Spleen (tissue), 11 donors: ENCODE results near the gene ZIC5. TPM values are rescaled to one million over a fixed set of nuclear protein-coding genes. Genes with fewer than 3 reads are reported as not detected.

ENCODE experiments used
- DNase-seq: peaks from one replicate; pipeline ENCODE4 v3.0.0-alpha.2; 2020
- H3K27ac ChIP-seq, 8 donors: fragments of 200-600 bp; sonication (generic) in 7 of 8; 1 replicate in 4 of 8; 2 replicates in 4 of 8; pipeline versions ENCODE4 v1.5.0 to v1.8.0; 2016 to 2021; ENCODE audit warnings: inconsistent platforms in 4 of 8, mild to moderate bottlenecking in 4 of 8, moderate library complexity in 1 of 8
- H3K27me3 ChIP-seq, 7 donors: fragments of 200-600 bp; sonication (generic) in 6 of 7; replicated peaks in 1 of 7; 1 replicate in 4 of 7; 2 replicates in 3 of 7; pipeline versions ENCODE4 v1.5.0 to v1.8.0; 2016 to 2021; ENCODE audit warnings: inconsistent platforms in 3 of 7, mild to moderate bottlenecking in 1 of 7
- H3K36me3 ChIP-seq, 6 donors: fragments of 200-600 bp; sonication (generic) in 5 of 6; 1 replicate in 4 of 6; 2 replicates in 2 of 6; pipeline versions ENCODE4 v1.5.0 to v1.8.0; 2016 to 2021; ENCODE audit warnings: inconsistent platforms in 2 of 6
- H3K4me1 ChIP-seq, 6 donors: fragments of 200-600 bp; sonication (generic) in 5 of 6; 1 replicate in 3 of 6; 2 replicates in 3 of 6; pipeline versions ENCODE4 v1.5.0 to v1.8.0; 2016 to 2021; ENCODE audit warnings: inconsistent platforms in 3 of 6
- H3K4me3 ChIP-seq, 8 donors: fragments of 200-600 bp; sonication (generic) in 7 of 8; 1 replicate in 4 of 8; 2 replicates in 4 of 8; pipeline versions ENCODE4 v1.5.0 to v1.8.0; 2016 to 2021; ENCODE audit warnings: inconsistent platforms in 4 of 8, mild to moderate bottlenecking in 4 of 8, moderate library complexity in 2 of 8
- H3K9me3 ChIP-seq, 8 donors: fragments of 200-600 bp; sonication (generic) in 7 of 8; 1 replicate in 4 of 8; 2 replicates in 4 of 8; pipeline versions ENCODE4 v1.5.0 to v1.8.0; 2016 to 2021; ENCODE audit warnings: inconsistent platforms in 4 of 8
- POLR2A ChIP-seq, 3 donors: fragments of 450-650 bp; IDR thresholded peaks; one replicate each; pipeline ENCODE4 v1.5.1; 2017; ENCODE audit warnings: antibody characterized with exemption in 3 of 3, mild to moderate bottlenecking in 1 of 3
- POLR2AphosphoS5 ChIP-seq, 3 donors: sonication (generic); formaldehyde crosslinking; IDR thresholded peaks; one replicate each; pipeline ENCODE4 v1.5.1; 2017; ENCODE audit warnings: antibody characterized with exemption in 3 of 3
- WGBS, 5 donors: extraction: QIAGEN DNeasy Blood & Tissue Kit in 3 of 5; methylation state at CpG; one replicate each; pipeline versions ENCODE4 v1.1.5 to v1.1.7; 2013 to 2018; 5-methylcytosine and 5-hydroxymethylcytosine counted together
- intact Hi-C: fragments of 100-400 bp; cut with DNase I; formaldehyde crosslinking; loops from one replicate; pipeline ENCODE4 v1.15.0; 2023; ENCODE audit warnings: low total_unique reads
- polyA plus RNA-seq, 3 donors: library from polyadenylated mRNA; stranded (reverse); fragments of 200-250 nt; gene quantifications; one replicate each; pipeline ENCODE4 v1.2.1, GENCODE V29; 2013
- total RNA-seq, 7 donors: library from RNA; depleted of rRNA in 3 of 7; stranded (reverse); fragments of >200 nt in 3 of 7; fragmentation: NEBNext Ultra II Directional in 4 of 7; extraction: Animal tissue kit (Norgen Biotek cat#: 25700) in 4 of 7; gene quantifications; one replicate each; pipeline versions ENCODE4 v1.1.0 to v1.2.1, GENCODE V29; 2016 to 2021
- TF ChIP-seq, protein P1 (sequence below), 11 experiments: fragments of 200-600 bp in 7 of 11; fragments of 450-650 bp in 4 of 11; sonication (generic) in 4 of 11; IDR thresholded peaks in 8 of 11; conservative IDR thresholded peaks in 3 of 11; 1 replicate in 7 of 11; 2 replicates in 4 of 11; pipeline versions ENCODE4 v1.4.0 to v1.8.0; 2016 to 2021; ENCODE audit warnings: antibody characterized with exemption in 11 of 11, inconsistent platforms in 4 of 11, mild to moderate bottlenecking in 1 of 11
- donor health status: healthy with polysubstance abuse.
- donor health status: DM: no; HTN: no; CAD: no; lungs with moderate emphysema.
- donor health status: DM: no; HTN: no; CAD: no.
- donor health status: Bipolar disorder and iron deficiency.
- donor health status: healthy.
- donor health status: DM: no; HTN: no; CAD: no.
- donor health status: DM: yes; HTN: yes; CAD: no.

ZIC5 gene
- total and polyA plus RNA-seq, 10 donors: not detected

DNA sequence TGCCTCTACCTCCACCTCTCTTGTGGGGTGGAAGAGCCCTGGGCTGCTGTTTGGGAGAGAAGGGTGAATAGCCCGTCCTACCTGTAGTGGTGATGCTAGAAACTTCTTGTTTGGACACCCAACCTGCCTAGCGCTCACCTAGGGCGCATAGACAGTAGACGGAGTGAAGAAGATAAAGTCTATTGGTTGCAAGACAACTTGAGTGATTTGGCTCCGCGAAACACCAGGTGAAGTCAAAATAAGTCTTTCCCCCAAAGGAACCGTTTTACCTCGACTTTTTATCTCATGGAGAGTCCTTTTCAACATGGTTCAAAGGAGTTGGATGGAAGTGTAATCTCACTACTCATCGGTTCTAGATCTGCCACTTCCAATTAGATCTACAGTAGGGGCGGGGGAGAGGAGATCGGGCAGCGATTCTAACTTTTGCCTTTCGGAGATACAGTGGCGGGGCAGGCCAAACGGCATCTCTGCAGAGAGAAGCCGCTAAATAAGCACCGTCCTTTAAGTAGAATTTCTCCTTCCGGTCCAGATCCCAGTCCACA, 694 bp upstream of the ZIC5 start:
- H3K36me3 ChIP-seq: no peaks in the 10 kb centered on the region
- no peak overlapping the region for H3K27ac ChIP-seq
- TF ChIP-seq POLR2A (IDR thresholded peaks at IDR 0.05): no peak
- no peak for TF ChIP-seq POLR2AphosphoS5 (IDR thresholded peaks at IDR 0.05)
- TF ChIP-seq, protein P1, sequence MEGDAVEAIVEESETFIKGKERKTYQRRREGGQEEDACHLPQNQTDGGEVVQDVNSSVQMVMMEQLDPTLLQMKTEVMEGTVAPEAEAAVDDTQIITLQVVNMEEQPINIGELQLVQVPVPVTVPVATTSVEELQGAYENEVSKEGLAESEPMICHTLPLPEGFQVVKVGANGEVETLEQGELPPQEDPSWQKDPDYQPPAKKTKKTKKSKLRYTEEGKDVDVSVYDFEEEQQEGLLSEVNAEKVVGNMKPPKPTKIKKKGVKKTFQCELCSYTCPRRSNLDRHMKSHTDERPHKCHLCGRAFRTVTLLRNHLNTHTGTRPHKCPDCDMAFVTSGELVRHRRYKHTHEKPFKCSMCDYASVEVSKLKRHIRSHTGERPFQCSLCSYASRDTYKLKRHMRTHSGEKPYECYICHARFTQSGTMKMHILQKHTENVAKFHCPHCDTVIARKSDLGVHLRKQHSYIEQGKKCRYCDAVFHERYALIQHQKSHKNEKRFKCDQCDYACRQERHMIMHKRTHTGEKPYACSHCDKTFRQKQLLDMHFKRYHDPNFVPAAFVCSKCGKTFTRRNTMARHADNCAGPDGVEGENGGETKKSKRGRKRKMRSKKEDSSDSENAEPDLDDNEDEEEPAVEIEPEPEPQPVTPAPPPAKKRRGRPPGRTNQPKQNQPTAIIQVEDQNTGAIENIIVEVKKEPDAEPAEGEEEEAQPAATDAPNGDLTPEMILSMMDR (IDR thresholded peaks at IDR 0.05 in 8 of 11, conservative IDR thresholded peaks at IDR 0.05 in 3 of 11): no peak
- intact Hi-C loops: no loop called here
- H3K4me1 ChIP-seq: peaks cover 25 to 40% (median 36%) of the 10 kb centered on the region in 6 donors
- peaks cover 0 to 58% (median 0%) of the 10 kb centered on the region in 8 donors for H3K9me3 ChIP-seq
- H3K4me3 ChIP-seq: peak overlapping the region in 1 of 8 donors; percentile 66
- peaks cover 51 to 100% (median 97%) of the 10 kb centered on the region in 7 donors for H3K27me3 ChIP-seq
- no peak for DNase-seq
- 10 to 17% (median 15%) methylated on average over 18 of the region's 18 CpGs for WGBS, 5 donors

DNA sequence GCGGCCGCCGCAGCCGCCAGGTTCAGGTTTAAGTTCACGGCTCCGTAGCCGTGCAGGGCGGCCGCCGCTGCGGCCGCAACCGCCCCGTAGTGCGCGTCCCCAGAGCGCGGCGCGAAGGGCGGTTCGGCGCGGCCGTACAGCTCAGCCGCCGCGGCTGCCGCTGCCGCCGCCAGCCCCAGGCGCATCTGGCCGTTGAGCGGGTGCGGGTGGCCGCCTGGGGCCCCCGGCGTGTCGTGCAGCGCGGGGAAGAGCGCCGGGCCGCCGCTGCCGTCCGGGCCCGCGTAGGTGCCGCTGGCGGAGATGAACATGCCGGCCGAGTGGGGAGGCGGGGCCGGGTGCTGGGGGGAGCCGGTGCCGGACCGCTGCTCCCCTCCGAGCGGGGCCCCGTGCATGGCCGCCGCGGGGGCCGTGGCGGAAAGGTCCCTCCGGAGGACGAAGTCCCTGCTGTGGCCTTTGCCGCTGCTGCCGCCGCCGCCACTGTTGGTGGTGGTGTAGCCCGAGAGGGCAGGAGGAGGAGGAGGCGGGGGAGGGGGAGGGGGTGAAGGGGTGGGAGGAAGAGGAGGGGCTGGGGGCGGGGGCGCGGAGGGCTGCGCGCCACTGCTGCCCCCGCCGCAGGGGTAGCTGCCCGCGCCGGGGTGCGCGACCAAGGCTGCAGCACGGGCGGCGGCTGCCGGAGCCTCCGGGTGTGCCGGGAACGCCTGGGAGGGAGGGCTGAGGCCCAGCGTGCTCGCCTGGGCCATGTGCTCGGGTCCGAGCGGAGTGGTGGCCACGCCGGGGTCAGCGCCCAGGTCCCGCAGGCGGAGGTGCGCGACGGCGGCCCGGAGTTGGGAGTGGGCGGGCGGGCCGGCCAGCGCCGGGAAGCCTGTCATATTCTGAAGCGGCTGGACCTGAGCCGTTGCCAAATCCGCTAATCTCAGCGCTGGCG, 654 bp downstream of the ZIC5 start:
- Histone ChIP-seq H3K9me3 (peaks cover 0 to 51% (median 0%) of the 10 kb centered on the region in 8 donors), H3K27ac (no peak overlapping the region), H3K27me3 (peaks cover 47 to 100% (median 97%) of the 10 kb centered on the region in 7 donors), H3K4me1 (peaks cover 25 to 40% (median 36%) of the 10 kb centered on the region in 6 donors), H3K4me3 (peak overlapping the region in 5 of 8 donors; percentile 19 to 66 (median 33)), H3K36me3 (no peaks in the 10 kb centered on the region)
- 0 to 3% (median 2%) methylated on average over 8 to 116 of the region's 118 CpGs for WGBS, 5 donors
- no peak for DNase-seq
- TF ChIP-seq POLR2AphosphoS5 (IDR thresholded peaks at IDR 0.05): no peak
- TF ChIP-seq, protein P1 (IDR thresholded peaks at IDR 0.05 in 8 of 11, conservative IDR thresholded peaks at IDR 0.05 in 3 of 11): peak in 1 of 11 experiments; percentile 2
- intact Hi-C loops: no loop called here

DNA sequence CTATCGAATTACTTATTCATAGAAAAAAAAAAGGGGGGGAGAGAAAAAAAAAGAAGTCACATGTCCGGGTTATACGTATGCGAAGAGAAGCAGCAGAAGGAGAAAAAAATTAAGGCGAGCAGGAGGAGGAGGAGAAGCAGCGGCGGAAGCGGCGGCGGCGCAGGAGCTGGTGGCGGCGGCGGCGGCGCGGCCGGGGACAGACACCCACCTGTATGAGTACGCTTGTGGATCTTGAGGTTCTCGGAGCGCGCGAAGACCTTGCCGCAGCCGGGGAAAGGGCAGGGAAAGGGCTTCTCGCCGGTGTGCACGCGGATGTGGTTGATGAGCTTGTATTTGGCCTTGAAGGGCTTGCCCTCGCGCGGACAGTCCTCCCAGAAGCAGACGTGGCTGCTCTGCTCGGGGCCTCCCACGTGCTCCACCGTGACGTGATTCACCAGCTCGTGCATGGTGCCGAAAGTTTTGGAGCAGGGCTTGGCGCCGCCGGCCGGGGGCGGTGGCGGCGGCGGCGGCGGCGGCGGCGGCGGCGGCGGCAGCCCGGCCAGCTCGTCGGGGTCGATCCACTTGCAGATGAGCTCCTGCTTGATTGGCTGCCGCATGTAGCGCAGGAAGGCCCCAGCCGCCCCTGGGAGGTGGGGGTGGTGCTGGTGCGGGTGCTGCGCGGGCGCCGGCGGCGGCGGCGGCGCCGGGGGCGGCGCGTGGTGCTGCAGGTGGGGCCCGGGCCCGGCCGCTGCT, 1.5 kb downstream of the ZIC5 start:
- H3K27ac ChIP-seq: no peak overlapping the region
- TF ChIP-seq POLR2A (IDR thresholded peaks at IDR 0.05) (no peak), POLR2AphosphoS5 (IDR thresholded peaks at IDR 0.05) (peak in 1 of 3 donors; percentile 10)
- TF ChIP-seq, protein P1 (IDR thresholded peaks at IDR 0.05 in 8 of 11, conservative IDR thresholded peaks at IDR 0.05 in 3 of 11): no peak
- no peaks in the 10 kb centered on the region for H3K36me3 ChIP-seq
- intact Hi-C loops: no loop called here
- H3K4me1 ChIP-seq: peaks cover 25 to 40% (median 36%) of the 10 kb centered on the region in 6 donors
- no peak for DNase-seq
- 1 to 5% (median 1%) methylated on average over 32 to 79 of the region's 79 CpGs for WGBS, 5 donors
- H3K9me3 ChIP-seq: peaks cover 0 to 43% (median 0%) of the 10 kb centered on the region in 8 donors
- H3K4me3 ChIP-seq: peak overlapping the region in 7 of 8 donors; percentile 18 to 66 (median 32)
- peaks cover 39 to 100% (median 97%) of the 10 kb centered on the region in 7 donors for H3K27me3 ChIP-seq
